ENCODE results near the gene LRRTM3.

Gene LRRTM3

DNA sequence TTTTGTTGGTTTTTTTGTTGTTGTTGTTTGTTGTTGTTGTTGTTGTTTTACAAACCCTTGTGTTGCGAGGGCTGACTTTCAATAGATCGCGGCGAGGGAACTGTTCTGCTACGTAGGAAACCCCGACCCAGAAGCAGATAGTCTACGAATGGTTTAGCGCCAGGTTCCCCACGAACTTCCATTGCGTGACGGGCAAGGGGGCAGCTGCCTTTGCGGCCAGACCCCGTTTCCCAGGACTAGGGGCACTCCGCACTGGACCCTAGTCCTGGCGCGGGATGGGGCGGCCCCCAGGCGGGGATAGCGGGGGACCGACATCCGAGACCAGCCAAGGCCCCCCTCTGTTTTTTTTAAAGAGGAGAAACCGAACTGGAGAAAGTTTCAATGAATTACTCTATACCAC is 119.6 kb downstream of the LRRTM3 start:
- no peak overlapping the region for H3K27ac ChIP-seq (ENCODE audit: low read depth, low read length)
- H3K4me1 ChIP-seq (ENCODE audit: control insufficient read depth, low read length): no peaks in the 10 kb centered on the region
- no peak for TF ChIP-seq EZH2phosphoT487 (IDR thresholded peaks at IDR 0.05; ENCODE audit: borderline replicate concordance, low read length)
- TF ChIP-seq, protein P1, sequence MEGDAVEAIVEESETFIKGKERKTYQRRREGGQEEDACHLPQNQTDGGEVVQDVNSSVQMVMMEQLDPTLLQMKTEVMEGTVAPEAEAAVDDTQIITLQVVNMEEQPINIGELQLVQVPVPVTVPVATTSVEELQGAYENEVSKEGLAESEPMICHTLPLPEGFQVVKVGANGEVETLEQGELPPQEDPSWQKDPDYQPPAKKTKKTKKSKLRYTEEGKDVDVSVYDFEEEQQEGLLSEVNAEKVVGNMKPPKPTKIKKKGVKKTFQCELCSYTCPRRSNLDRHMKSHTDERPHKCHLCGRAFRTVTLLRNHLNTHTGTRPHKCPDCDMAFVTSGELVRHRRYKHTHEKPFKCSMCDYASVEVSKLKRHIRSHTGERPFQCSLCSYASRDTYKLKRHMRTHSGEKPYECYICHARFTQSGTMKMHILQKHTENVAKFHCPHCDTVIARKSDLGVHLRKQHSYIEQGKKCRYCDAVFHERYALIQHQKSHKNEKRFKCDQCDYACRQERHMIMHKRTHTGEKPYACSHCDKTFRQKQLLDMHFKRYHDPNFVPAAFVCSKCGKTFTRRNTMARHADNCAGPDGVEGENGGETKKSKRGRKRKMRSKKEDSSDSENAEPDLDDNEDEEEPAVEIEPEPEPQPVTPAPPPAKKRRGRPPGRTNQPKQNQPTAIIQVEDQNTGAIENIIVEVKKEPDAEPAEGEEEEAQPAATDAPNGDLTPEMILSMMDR (IDR thresholded peaks at IDR 0.05; ENCODE audit: low read depth, low read length, poor library complexity, severe bottlenecking): no peak
- H3K4me2 ChIP-seq (ENCODE audit: low read length): no peak overlapping the region
- no peaks in the 10 kb centered on the region for H3K9me3 ChIP-seq (ENCODE audit: control insufficient read depth, insufficient read depth, low read length)
- H3K79me2 ChIP-seq (ENCODE audit: control insufficient read depth, low read length): no peaks in the 10 kb centered on the region
- H3F3A ChIP-seq (ENCODE audit: control insufficient read depth, insufficient read depth): no peaks in the 10 kb centered on the region
- H3K36me3 ChIP-seq (ENCODE audit: control insufficient read depth, low read length): no peaks in the 10 kb centered on the region
- H3K9me2 ChIP-seq (replicated peaks; ENCODE audit: control insufficient read depth, low read length): no peaks in the 10 kb centered on the region
- H3K4me3 ChIP-seq (ENCODE audit: low read length): no peak overlapping the region
- no peaks in the 10 kb centered on the region for H4K20me1 ChIP-seq (ENCODE audit: control insufficient read depth, insufficient read depth, low read depth, low read length)
- H3K27me3 ChIP-seq (ENCODE audit: control insufficient read depth, low read length): no peaks in the 10 kb centered on the region

DNA sequence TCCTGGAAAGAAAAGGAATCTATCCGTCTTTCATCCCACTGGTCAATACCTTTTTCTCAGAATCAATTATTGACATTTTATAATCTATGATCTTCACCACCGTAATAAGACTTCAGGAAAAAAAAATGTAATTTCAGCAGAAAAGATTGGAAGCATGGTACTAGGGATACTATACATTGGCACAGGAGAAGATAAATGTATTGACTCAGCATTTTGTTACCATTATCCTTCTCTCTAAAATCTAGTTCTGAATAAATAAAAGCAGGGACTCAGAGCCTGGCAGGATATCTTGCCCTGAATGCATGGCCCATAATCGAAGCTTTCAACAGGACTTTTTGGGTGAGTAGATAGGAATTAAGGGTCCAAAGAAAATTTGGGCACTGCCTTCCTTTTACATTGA is 120.7 kb downstream of the LRRTM3 start:
- Histone ChIP-seq H3K79me2 (ENCODE audit: control insufficient read depth, low read length) (no peaks in the 10 kb centered on the region), H3K4me2 (ENCODE audit: low read length) (no peak overlapping the region), H3K36me3 (ENCODE audit: control insufficient read depth, low read length) (no peaks in the 10 kb centered on the region), H3F3A (ENCODE audit: control insufficient read depth, insufficient read depth) (no peaks in the 10 kb centered on the region), H3K27me3 (ENCODE audit: control insufficient read depth, low read length) (no peaks in the 10 kb centered on the region), H3K9me2 (replicated peaks; ENCODE audit: control insufficient read depth, low read length) (no peaks in the 10 kb centered on the region), H3K4me1 (ENCODE audit: control insufficient read depth, low read length) (no peaks in the 10 kb centered on the region), H3K4me3 (ENCODE audit: low read length) (no peak overlapping the region), H3K27ac (ENCODE audit: low read depth, low read length) (no peak overlapping the region), H3K9me3 (ENCODE audit: control insufficient read depth, insufficient read depth, low read length) (no peaks in the 10 kb centered on the region), H4K20me1 (ENCODE audit: control insufficient read depth, insufficient read depth, low read depth, low read length) (no peaks in the 10 kb centered on the region)
- TF ChIP-seq, protein P1 (IDR thresholded peaks at IDR 0.05; ENCODE audit: low read depth, low read length, poor library complexity, severe bottlenecking): no peak
- TF ChIP-seq EZH2phosphoT487 (IDR thresholded peaks at IDR 0.05; ENCODE audit: borderline replicate concordance, low read length): no peak

DNA sequence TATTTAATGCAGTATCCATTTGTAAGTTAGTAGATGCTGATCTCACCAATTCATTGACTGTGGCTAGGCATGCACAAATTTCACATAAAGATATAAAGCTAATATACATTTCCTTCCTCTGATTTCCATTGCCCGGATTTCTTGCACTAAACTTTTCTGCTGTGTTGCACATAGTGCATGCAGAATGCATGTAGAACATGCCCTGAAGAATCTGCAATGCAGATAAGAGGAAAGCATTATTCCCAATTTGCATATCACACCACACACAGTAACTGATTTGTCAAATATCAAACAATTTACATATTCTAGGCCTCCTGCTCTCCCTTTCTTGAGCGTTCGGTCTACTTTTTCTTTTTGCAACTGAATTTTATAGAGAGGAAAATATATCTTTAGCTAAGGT is 124.2 kb downstream of the LRRTM3 start:
- Histone ChIP-seq H4K20me1 (ENCODE audit: control insufficient read depth, insufficient read depth, low read depth, low read length) (no peaks in the 10 kb centered on the region), H3K27me3 (ENCODE audit: control insufficient read depth, low read length) (no peaks in the 10 kb centered on the region), H3K4me3 (ENCODE audit: low read length) (no peak overlapping the region), H3K9me2 (replicated peaks; ENCODE audit: control insufficient read depth, low read length) (no peaks in the 10 kb centered on the region), H3F3A (ENCODE audit: control insufficient read depth, insufficient read depth) (no peaks in the 10 kb centered on the region), H3K4me1 (ENCODE audit: control insufficient read depth, low read length) (no peaks in the 10 kb centered on the region), H3K4me2 (ENCODE audit: low read length) (no peak overlapping the region), H3K79me2 (ENCODE audit: control insufficient read depth, low read length) (no peaks in the 10 kb centered on the region), H3K9me3 (ENCODE audit: control insufficient read depth, insufficient read depth, low read length) (no peaks in the 10 kb centered on the region), H3K27ac (ENCODE audit: low read depth, low read length) (no peak overlapping the region), H3K36me3 (ENCODE audit: control insufficient read depth, low read length) (no peaks in the 10 kb centered on the region)
- TF ChIP-seq, protein P1 (IDR thresholded peaks at IDR 0.05; ENCODE audit: low read depth, low read length, poor library complexity, severe bottlenecking): no peak
- TF ChIP-seq EZH2phosphoT487 (IDR thresholded peaks at IDR 0.05; ENCODE audit: borderline replicate concordance, low read length): no peak

DNA sequence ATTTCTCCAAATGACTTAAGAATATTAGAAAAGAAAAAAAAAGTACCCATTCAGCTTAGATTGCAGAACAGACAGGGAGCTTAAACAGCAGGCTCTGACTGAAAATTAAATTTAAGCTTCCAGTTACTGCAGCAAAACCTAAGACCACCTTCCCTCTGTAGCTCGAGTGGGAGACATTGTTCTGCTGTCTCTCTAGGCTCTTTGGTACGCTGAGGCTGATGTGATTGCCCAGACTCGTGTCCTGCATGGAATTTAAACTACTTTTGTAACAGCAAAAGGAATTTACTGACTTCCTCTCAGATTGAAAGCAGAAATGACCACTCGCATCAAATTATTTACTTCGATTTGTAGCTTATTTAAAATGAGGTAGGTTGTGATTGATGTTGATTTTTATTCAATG is 124.6 kb downstream of the LRRTM3 start:
- Histone ChIP-seq H4K20me1 (ENCODE audit: control insufficient read depth, insufficient read depth, low read depth, low read length) (no peaks in the 10 kb centered on the region), H3K4me2 (ENCODE audit: low read length) (no peak overlapping the region), H3K27me3 (ENCODE audit: control insufficient read depth, low read length) (no peaks in the 10 kb centered on the region), H3F3A (ENCODE audit: control insufficient read depth, insufficient read depth) (no peaks in the 10 kb centered on the region), H3K4me3 (ENCODE audit: low read length) (no peak overlapping the region), H3K79me2 (ENCODE audit: control insufficient read depth, low read length) (no peaks in the 10 kb centered on the region), H3K36me3 (ENCODE audit: control insufficient read depth, low read length) (no peaks in the 10 kb centered on the region), H3K9me2 (replicated peaks; ENCODE audit: control insufficient read depth, low read length) (no peaks in the 10 kb centered on the region), H3K4me1 (ENCODE audit: control insufficient read depth, low read length) (no peaks in the 10 kb centered on the region), H3K9me3 (ENCODE audit: control insufficient read depth, insufficient read depth, low read length) (no peaks in the 10 kb centered on the region), H3K27ac (ENCODE audit: low read depth, low read length) (no peak overlapping the region)
- TF ChIP-seq, protein P1 (IDR thresholded peaks at IDR 0.05; ENCODE audit: low read depth, low read length, poor library complexity, severe bottlenecking): no peak
- TF ChIP-seq EZH2phosphoT487 (IDR thresholded peaks at IDR 0.05; ENCODE audit: borderline replicate concordance, low read length): no peak
